Measurements from ENCODE around the gene CTNNA2. TPM values are rescaled to one million over a fixed set of nuclear protein-coding genes. Genes with fewer than 3 reads are reported as not detected.

The CTNNA2 gene
- total RNA-seq, 4 donors from 2014 or later = 0.40 to 1.7 (median 1.5) TPM; not detected in 1

DNA sequence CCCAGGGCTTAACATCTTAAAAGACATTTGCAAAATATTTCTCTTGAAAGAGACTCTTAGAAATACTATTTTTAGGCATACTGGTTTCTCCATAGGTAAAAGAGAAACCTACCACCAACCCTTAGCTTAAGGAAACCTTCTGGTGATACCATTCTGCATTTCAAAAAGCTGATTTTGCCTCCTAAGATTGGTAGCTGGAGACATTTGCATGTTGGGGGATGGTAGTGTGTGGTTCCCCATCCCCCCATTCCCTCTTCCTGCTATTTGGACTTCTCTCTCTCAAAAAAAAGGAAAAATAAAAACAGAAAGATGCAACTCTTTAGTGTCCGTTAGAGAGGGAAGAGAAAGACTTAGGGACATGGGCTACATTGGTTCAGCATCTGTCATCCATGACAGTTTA lies 787.5 kb downstream of the CTNNA2 start:
- Histone ChIP-seq H3K4me1 (peaks cover 0 to 19% (median 13%) of the 10 kb centered on the region in 4 donors), H3K27me3 (peaks cover 55% of the 10 kb centered on the region), H3K9me3 (no peaks in the 10 kb centered on the region), H3K4me3 (no peak overlapping the region), H3K36me3 (no peaks in the 10 kb centered on the region), H3K27ac (no peak overlapping the region)
- in situ Hi-C loops (cut with MboI; ENCODE audit: low pct_ligation_motif_present in 1 of 4, low pct_unique_long_range_greater_than_20kb in 1 of 4, low sequenced_read_pairs in 3 of 4) (no loop called here), intact Hi-C loops (cut with DNase I; ENCODE audit: low total_unique reads) (no loop called here)
- 59 to 80% methylated on average over 1 of the region's 1 CpG for WGBS, 2 donors (ENCODE audit: low coverage in 1 of 2)
- TF ChIP-seq POLR2AphosphoS5 (IDR thresholded peaks at IDR 0.05) (no peak), EP300 (IDR thresholded peaks at IDR 0.05; ENCODE audit: low read depth) (no peak), POLR2A (IDR thresholded peaks at IDR 0.05) (no peak), CTCF (IDR thresholded peaks at IDR 0.05) (no peak)
- no peak for DNase-seq

- no peak for DNase-seq
- Histone ChIP-seq H3K36me3 (no peaks in the 10 kb centered on the region), H3K9me3 (no peaks in the 10 kb centered on the region), H3K4me1 (peaks cover 0 to 19% (median 13%) of the 10 kb centered on the region in 4 donors), H3K4me3 (no peak overlapping the region), H3K27me3 (peaks cover 61% of the 10 kb centered on the region), H3K27ac (no peak overlapping the region)
- 40 to 61% methylated on average over 1 of the region's 1 CpG for WGBS, 2 donors (ENCODE audit: low coverage in 1 of 2)
- intact Hi-C loops (cut with DNase I; ENCODE audit: low total_unique reads) (no loop called here), in situ Hi-C loops (cut with MboI; ENCODE audit: low pct_ligation_motif_present in 1 of 4, low pct_unique_long_range_greater_than_20kb in 1 of 4, low sequenced_read_pairs in 3 of 4) (no loop called here)
- TF ChIP-seq EP300 (IDR thresholded peaks at IDR 0.05; ENCODE audit: low read depth) = no peak
- TF ChIP-seq POLR2A (IDR thresholded peaks at IDR 0.05) = no peak
- TF ChIP-seq CTCF (IDR thresholded peaks at IDR 0.05) = no peak
- no peak for TF ChIP-seq POLR2AphosphoS5 (IDR thresholded peaks at IDR 0.05)
Measured at GRCh38 chr2:80300954-80301353, 788.1 kb downstream of the CTNNA2 start.

GRCh38 chr2:80302001-80302313 lies 789.1 kb downstream of the CTNNA2 start:
- Histone ChIP-seq H3K4me3 (peak overlapping the region in 1 of 4 donors; percentile 45), H3K9me3 (no peaks in the 10 kb centered on the region), H3K36me3 (no peaks in the 10 kb centered on the region), H3K27ac (no peak overlapping the region), H3K4me1 (peaks cover 0 to 19% (median 13%) of the 10 kb centered on the region in 4 donors), H3K27me3 (peaks cover 71% of the 10 kb centered on the region)
- no peak for TF ChIP-seq EP300 (IDR thresholded peaks at IDR 0.05; ENCODE audit: low read depth)
- no peak for TF ChIP-seq CTCF (IDR thresholded peaks at IDR 0.05)
- no peak for TF ChIP-seq POLR2AphosphoS5 (IDR thresholded peaks at IDR 0.05)
- no peak for TF ChIP-seq POLR2A (IDR thresholded peaks at IDR 0.05)
- intact Hi-C loops (cut with DNase I; ENCODE audit: low total_unique reads) (no loop called here), in situ Hi-C loops (cut with MboI; ENCODE audit: low pct_ligation_motif_present in 1 of 4, low pct_unique_long_range_greater_than_20kb in 1 of 4, low sequenced_read_pairs in 3 of 4) (no loop called here)
- DNase-seq = no peak
- 42 to 51% methylated on average over 2 to 12 of the region's 12 CpGs for WGBS, 2 donors (ENCODE audit: low coverage in 1 of 2)

GRCh38 chr2:80302314-80303005 lies 789.6 kb downstream of the CTNNA2 start:
- intact Hi-C loops (cut with DNase I; ENCODE audit: low total_unique reads) = no loop called here
- Histone ChIP-seq H3K27me3 (peaks cover 75% of the 10 kb centered on the region), H3K27ac (no peak overlapping the region), H3K4me3 (peak overlapping the region in 2 of 4 donors; percentile 29 to 45), H3K36me3 (no peaks in the 10 kb centered on the region), H3K9me3 (no peaks in the 10 kb centered on the region), H3K4me1 (peaks cover 0 to 19% (median 13%) of the 10 kb centered on the region in 4 donors)
- TF ChIP-seq EP300 (IDR thresholded peaks at IDR 0.05; ENCODE audit: low read depth) (no peak), POLR2AphosphoS5 (IDR thresholded peaks at IDR 0.05) (no peak), POLR2A (IDR thresholded peaks at IDR 0.05) (no peak), CTCF (IDR thresholded peaks at IDR 0.05) (no peak)
- WGBS, 2 donors (ENCODE audit: low coverage in 1 of 2) = 36% methylated on average over 43 of the region's 50 CpGs; no CpG with 5 or more reads in 1 of the 2 donors
- no peak for DNase-seq
- in situ Hi-C loops (cut with MboI; ENCODE audit: low pct_ligation_motif_present in 1 of 4, low pct_unique_long_range_greater_than_20kb in 1 of 4, low sequenced_read_pairs in 3 of 4) = no loop called here

Measured in transverse colon (tissue), 4 donors.